Kidney (tissue), 14 donors: ENCODE results near the gene CD244. TPM values are rescaled to one million over a fixed set of nuclear protein-coding genes. Genes with fewer than 3 reads are reported as not detected.

ENCODE experiments used
- DNase-seq, 5 donors: peaks; one replicate each; pipeline ENCODE4 v3.0.0-alpha.2; 2013 to 2020
- FAIRE-seq: peaks from 2 replicates; lab custom pipeline; 2012; peaks lifted over from hg19 to GRCh38; lab: Jason Lieb, UNC
- H3K27ac ChIP-seq, 2 donors: one replicate each; pipeline ENCODE4 v1.7.0; 2013; ENCODE audit warnings: low read depth in 2 of 2, low read length in 2 of 2, inconsistent platforms in 1 of 2
- H3K27me3 ChIP-seq: one replicate; pipeline ENCODE4 v1.7.1; 2013; ENCODE audit warnings: low read length, inconsistent platforms; ENCODE audit not compliant: control insufficient read depth, insufficient read depth
- H3K36me3 ChIP-seq, 3 donors: one replicate each; pipeline versions ENCODE4 v1.7.0 to v1.7.1; 2013; ENCODE audit warnings: low read length in 3 of 3, control low read depth in 1 of 3, inconsistent platforms in 1 of 3; ENCODE audit not compliant: insufficient read depth in 3 of 3, control insufficient read depth in 2 of 3
- H3K4me1 ChIP-seq, 3 donors: one replicate each; pipeline versions ENCODE4 v1.7.0 to v1.7.1; 2013; ENCODE audit warnings: low read length in 3 of 3, inconsistent platforms in 1 of 3, low read depth in 1 of 3; ENCODE audit not compliant: control insufficient read depth in 2 of 3, insufficient read depth in 2 of 3
- H3K4me3 ChIP-seq, 3 donors: one replicate each; pipeline versions ENCODE4 v1.7.0 to v1.8.1; 2013; ENCODE audit warnings: low read length in 3 of 3, control low read depth in 1 of 3, inconsistent platforms in 1 of 3
- H3K9ac ChIP-seq, 3 donors: one replicate each; pipeline versions ENCODE4 v1.7.0 to v1.7.1; 2013; ENCODE audit warnings: low read length in 3 of 3, control low read depth in 1 of 3, inconsistent platforms in 1 of 3
- H3K9me3 ChIP-seq, 3 donors: one replicate each; pipeline versions ENCODE4 v1.7.0 to v1.7.1; 2013; ENCODE audit warnings: low read length in 3 of 3, control low read depth in 1 of 3, inconsistent platforms in 1 of 3; ENCODE audit not compliant: control insufficient read depth in 2 of 3, insufficient read depth in 1 of 3
- CTCF ChIP-seq: IDR thresholded peaks from 3 replicates; pipeline ENCODE4 v1.5.1; 2012; ENCODE audit warnings: mild to moderate bottlenecking, moderate library complexity, borderline replicate concordance; ENCODE audit not compliant: insufficient read depth; ENCODE audit errors: extremely low read depth
- intact Hi-C: fragments of 100-400 bp; cut with DNase I; formaldehyde crosslinking; loops from one replicate; pipeline ENCODE4 v1.11.1; 2022
- polyA plus RNA-seq: library from polyadenylated mRNA; stranded (reverse); fragments of 350-450 nt; fragmentation: Illumina TruSeq; extraction: RNeasy Lipid Tissue Mini Kit (QIAGEN cat#74804); gene quantifications from one replicate; pipeline ENCODE4 v1.2.3, GENCODE V29; 2014; ENCODE audit warnings: low read depth, low replicate concordance; ENCODE audit not compliant: insufficient read depth
- total RNA-seq: library from RNA; stranded (reverse); fragmentation: NEBNext Ultra II Directional; extraction: Animal tissue kit (Norgen Biotek cat#: 25700); gene quantifications from one replicate; pipeline ENCODE4 v1.2.1, GENCODE V29; 2021
- donor health status: control.
- donor health status: control.
- donor health status: control.
- donor health status: control.
- donor health status: control.
- donor health status: DM: yes; HTN: yes; CAD: no.
- donor health status: Normal renal cell carcinoma (clear cell type).

Gene CD244
- total and polyA plus RNA-seq, 2 donors from 2014 or later: 0.15 to 1.8 TPM

GRCh38 chr1:160891474-160891873 is 28.8 kb upstream of the CD244 start:
- FAIRE-seq: no peak
- H3K4me1 ChIP-seq: no peaks in the 10 kb centered on the region
- no peak overlapping the region for H3K27ac ChIP-seq
- intact Hi-C loops: no loop called here
- no peaks in the 10 kb centered on the region for H3K27me3 ChIP-seq
- DNase-seq: no peak
- no peak overlapping the region for H3K9ac ChIP-seq
- H3K36me3 ChIP-seq: no peaks in the 10 kb centered on the region
- H3K4me3 ChIP-seq: no peak overlapping the region
- no peak for TF ChIP-seq CTCF
- H3K9me3 ChIP-seq: no peaks in the 10 kb centered on the region

GRCh38 chr1:160888926-160889325 is 26.2 kb upstream of the CD244 start:
- no peak overlapping the region for H3K9ac ChIP-seq
- no peak for DNase-seq
- H3K27me3 ChIP-seq: no peaks in the 10 kb centered on the region
- no peak for FAIRE-seq
- H3K4me3 ChIP-seq: no peak overlapping the region
- no peaks in the 10 kb centered on the region for H3K36me3 ChIP-seq
- H3K27ac ChIP-seq: no peak overlapping the region
- TF ChIP-seq CTCF: no peak
- H3K4me1 ChIP-seq: no peaks in the 10 kb centered on the region
- intact Hi-C loops: no loop called here
- H3K9me3 ChIP-seq: no peaks in the 10 kb centered on the region

- H3K36me3 ChIP-seq: no peaks in the 10 kb centered on the region
- TF ChIP-seq CTCF: no peak
- no peak overlapping the region for H3K9ac ChIP-seq
- DNase-seq: no peak
- H3K4me1 ChIP-seq: no peaks in the 10 kb centered on the region
- H3K27ac ChIP-seq: no peak overlapping the region
- intact Hi-C loops: no loop called here
- H3K27me3 ChIP-seq: no peaks in the 10 kb centered on the region
- no peak for FAIRE-seq
- H3K9me3 ChIP-seq: no peaks in the 10 kb centered on the region
- no peak overlapping the region for H3K4me3 ChIP-seq
These were observed 24.4 kb upstream of the CD244 start for GRCh38 chr1:160887071-160887470.

GRCh38 chr1:160885042-160885441 is 22.4 kb upstream of the CD244 start, which contains the start of gene ITLN1:
Gene ITLN1, minus strand, starts transcription at chr1:160885180. Its CDS starts 303 bp downstream, at chr1:160884877.
- Histone ChIP-seq H3K9me3 (no peaks in the 10 kb centered on the region), H3K27ac (no peak within 1 kb of the TSS), H3K27me3 (no peaks in the 10 kb centered on the region), H3K9ac (no peak within 1 kb of the TSS), H3K4me1 (no peaks in the 10 kb centered on the region), H3K36me3 (no peaks in the 10 kb centered on the region), H3K4me3 (no peak within 1 kb of the TSS)
- no peak for DNase-seq
- intact Hi-C loops: no loop called here
- FAIRE-seq: no peak
- no peak for TF ChIP-seq CTCF
